Measurements from ENCODE around the gene PDE6C. TPM values are rescaled to one million over a fixed set of nuclear protein-coding genes. Genes with fewer than 3 reads are reported as not detected.

Gene PDE6C
- total and polyA plus RNA-seq, 2 of the 8 experiments (the other 6 are each of a cell fraction or from before 2014, with no cell fraction given): not detected

GRCh38 chr10:93579985-93580711 is 32.2 kb upstream of the PDE6C start (continued):
- TF ChIP-seq ATF3 (IDR thresholded peaks at IDR 0.05; ENCODE audit: insufficient read depth, low read depth, low read length) (no peak), TBP (IDR thresholded peaks at IDR 0.05; ENCODE audit: low read depth, low read length) (no peak), SIRT6 (IDR thresholded peaks at IDR 0.05; ENCODE audit: low read length) (no peak), EZH2 (IDR thresholded peaks at IDR 0.05; ENCODE audit: low read depth, low read length, severe bottlenecking) (no peak), POU5F1 (IDR thresholded peaks at IDR 0.05; ENCODE audit: low read depth, low read length) (no peak)

Data from H1 (cell line).